Right kidney (tissue), 9 donors: ENCODE results near the gene LBHD1.
"Not testable (repeated sequence)": the region's sequence is repeated elsewhere in the genome, so short reads cannot be mapped to it uniquely, and the experiment has no call there.

Experiments
- DNase-seq: peaks from one replicate; pipeline ENCODE4 v3.0.0-alpha.2; 2016
- long read RNA-seq, 8 donors: transcript quantifications; one replicate each; lab custom pipeline, GENCODE V29; 2026

Gene LBHD1
- long read RNA-seq, donor 1, partial matches to known transcripts, result 0 of 1 reads
- long read RNA-seq, donor 1, other reads (novel, unspliced or antisense), result 0 of 1 reads
- long read RNA-seq, donor 2, partial matches to known transcripts, result 0 of 49 reads
- long read RNA-seq, donor 2, other reads (novel, unspliced or antisense), result 49 of 49 reads
- long read RNA-seq, donor 3, partial matches to known transcripts, result 0 of 1 reads
- long read RNA-seq, donor 3, other reads (novel, unspliced or antisense), result 0 of 1 reads
- long read RNA-seq, donor 4, partial matches to known transcripts, result 0 of 2 reads
- long read RNA-seq, donor 4, other reads (novel, unspliced or antisense), result 0 of 2 reads
- long read RNA-seq, donor 5, result 0 reads
- long read RNA-seq, donor 6, partial matches to known transcripts, result 5 of 5 reads
- long read RNA-seq, donor 6, other reads (novel, unspliced or antisense), result 0 of 5 reads
- long read RNA-seq, donor 7, partial matches to known transcripts, result 5 of 5 reads
- long read RNA-seq, donor 7, other reads (novel, unspliced or antisense), result 0 of 5 reads
- long read RNA-seq, donor 8, partial matches to known transcripts, result 0 of 51 reads
- long read RNA-seq, donor 8, other reads (novel, unspliced or antisense), result 51 of 51 reads

GRCh38 chr11:62671608-62672389, at the start of gene LBHD1, which contains the start of gene UQCC3:
Gene LBHD1, minus strand, starts transcription at chr11:62672267. Its CDS starts 2,236 bp downstream, at chr11:62670031.
Gene UQCC3, plus strand, starts transcription at chr11:62671673. Its CDS starts 73 bp downstream, at chr11:62671746.
- DNase-seq, result peak; percentile 96

GRCh38 chr11:62719302-62719978, 47.4 kb upstream of the LBHD1 start:
- no peak for DNase-seq

GRCh38 chr11:62716816-62717215, 44.7 kb upstream of the LBHD1 start:
- no peak for DNase-seq

GRCh38 chr11:62716206-62716605, 44.1 kb upstream of the LBHD1 start:
- no peak for DNase-seq

- no peak for DNase-seq
Measured at GRCh38 chr11:62715150-62716130, 43.4 kb upstream of the LBHD1 start.

GRCh38 chr11:62713343-62713742, 41.3 kb upstream of the LBHD1 start:
- DNase-seq, result no peak

GRCh38 chr11:62712861-62713260, 40.8 kb upstream of the LBHD1 start:
- DNase-seq, result no peak

GRCh38 chr11:62712276-62712812, 40.3 kb upstream of the LBHD1 start:
- no peak for DNase-seq

- DNase-seq, result no peak
Measured at GRCh38 chr11:62710001-62710345, 37.9 kb upstream of the LBHD1 start.

- peak; percentile 89 for DNase-seq
Measured at GRCh38 chr11:62709247-62710000, 37.4 kb upstream of the LBHD1 start.

- DNase-seq, result no peak
Measured at GRCh38 chr11:62708793-62709192, 36.7 kb upstream of the LBHD1 start.

GRCh38 chr11:62708392-62708791, 36.3 kb upstream of the LBHD1 start:
- no peak for DNase-seq

GRCh38 chr11:62707277-62707861, 35.3 kb upstream of the LBHD1 start, which contains the start of the genes BSCL2 and GNG3:
Gene BSCL2, minus strand, starts transcription at chr11:62707424. Its CDS starts 229 bp downstream, at chr11:62707195.
Gene GNG3, plus strand, starts transcription at chr11:62707676. Its CDS starts 620 bp downstream, at chr11:62708296.
- DNase-seq, result peak; percentile 68

GRCh38 chr11:62706850-62707247, 34.8 kb upstream of the LBHD1 start:
- DNase-seq, result no peak

GRCh38 chr11:62705880-62706849, 34.1 kb upstream of the LBHD1 start:
- peak; percentile 89 for DNase-seq

- DNase-seq, result peak; percentile 12
Measured at GRCh38 chr11:62705413-62705812, 33.3 kb upstream of the LBHD1 start.

- not testable (repeated sequence) for DNase-seq
Measured at GRCh38 chr11:62703921-62704320, 31.9 kb upstream of the LBHD1 start.

GRCh38 chr11:62702246-62702645, 30.2 kb upstream of the LBHD1 start:
- DNase-seq, result no peak
